GM10266 (cell line): ENCODE results near the gene COX4I1.

ENCODE experiments used
- DNase-seq: peaks from one replicate; pipeline ENCODE4 v3.0.0; 2012; ENCODE audit errors: extremely low spot score
- CTCF ChIP-seq: IDR thresholded peaks from 2 replicates; pipeline ENCODE4 v1.5.1; 2012; ENCODE audit warnings: mild to moderate bottlenecking, low read depth; ENCODE audit not compliant: control insufficient read depth, insufficient read depth; ENCODE audit errors: missing control alignments

The COX4I1 gene

DNA sequence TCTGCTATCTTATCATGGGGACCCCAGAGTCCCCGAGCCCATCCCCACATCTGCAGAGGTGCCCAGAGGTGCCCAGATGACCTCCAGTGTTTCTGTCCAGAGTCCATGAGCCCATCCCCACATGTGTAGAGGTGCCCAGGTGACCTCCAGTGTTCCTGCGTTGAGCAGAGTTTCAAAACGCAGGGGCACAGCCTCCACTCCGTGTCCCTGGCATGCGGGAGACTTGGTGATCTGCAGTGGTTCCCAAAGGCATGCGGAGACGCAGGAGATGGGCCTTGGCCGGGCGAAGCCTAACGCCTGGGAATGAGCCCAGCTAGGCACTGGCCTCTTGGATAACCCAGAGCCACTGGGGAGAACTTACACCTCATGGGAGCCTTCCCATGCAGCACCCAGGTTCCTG lies 41.3 kb downstream of the COX4I1 start:
- TF ChIP-seq CTCF, result no peak
- DNase-seq, result no peak

- no peak for TF ChIP-seq CTCF
- DNase-seq, result no peak
Observed at GRCh38 chr16:85842435-85842834, 42.9 kb downstream of the COX4I1 start.

DNA sequence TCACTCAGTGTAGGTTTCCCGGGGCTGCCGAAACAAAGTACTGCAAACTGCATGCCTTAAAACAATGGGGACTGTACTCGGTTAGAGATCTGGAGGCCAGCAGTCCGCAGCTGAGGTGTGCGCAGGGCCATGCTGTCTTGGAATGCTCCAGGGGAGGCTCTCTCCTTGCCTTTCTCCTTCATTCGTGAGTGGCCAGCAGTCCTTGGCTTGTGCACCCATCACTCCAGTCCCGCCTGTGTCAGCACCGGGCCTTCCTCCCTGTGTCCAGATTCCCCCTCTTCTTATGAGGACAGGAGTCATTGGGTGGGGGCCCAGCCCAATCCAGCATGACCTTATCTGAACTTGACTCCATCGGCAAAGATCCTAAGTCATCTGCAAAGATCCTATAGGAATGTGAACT lies 43.4 kb downstream of the COX4I1 start:
- no peak for DNase-seq
- no peak for TF ChIP-seq CTCF

DNA sequence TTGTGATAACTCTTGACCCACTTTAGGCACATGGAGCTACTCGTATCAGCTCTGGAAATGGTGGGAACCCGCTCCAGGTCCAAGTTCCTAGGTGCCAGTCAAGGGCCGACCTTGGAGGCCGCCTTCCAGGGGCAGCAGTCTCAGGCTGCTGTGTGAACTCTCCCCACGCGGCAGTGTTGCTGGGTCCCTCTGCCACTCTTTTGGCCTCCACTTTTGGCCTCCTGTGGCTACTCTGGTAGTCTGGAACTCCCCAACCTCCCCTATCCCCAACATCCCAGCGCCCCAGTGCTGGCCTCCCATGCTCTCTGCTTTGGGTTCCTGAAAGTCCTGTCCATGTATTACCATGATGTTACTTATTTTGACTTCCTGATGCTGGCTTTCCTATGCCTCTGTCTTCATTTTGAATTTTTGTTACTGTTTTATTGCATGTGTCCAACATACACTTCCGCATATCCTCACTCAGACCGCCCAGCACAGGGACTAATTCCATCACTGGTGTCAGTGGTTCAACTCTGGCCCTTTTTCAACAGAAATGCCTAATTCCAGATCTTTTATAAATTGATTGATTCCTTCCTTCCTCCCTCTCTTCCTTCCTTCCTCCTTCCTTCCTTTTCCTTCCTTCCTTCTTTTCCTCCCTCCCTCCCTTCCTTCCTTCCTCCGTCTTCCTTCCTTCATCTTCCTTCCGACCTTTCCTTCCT lies 44.1 kb downstream of the COX4I1 start:
- no peak for TF ChIP-seq CTCF
- DNase-seq, result no peak

DNA sequence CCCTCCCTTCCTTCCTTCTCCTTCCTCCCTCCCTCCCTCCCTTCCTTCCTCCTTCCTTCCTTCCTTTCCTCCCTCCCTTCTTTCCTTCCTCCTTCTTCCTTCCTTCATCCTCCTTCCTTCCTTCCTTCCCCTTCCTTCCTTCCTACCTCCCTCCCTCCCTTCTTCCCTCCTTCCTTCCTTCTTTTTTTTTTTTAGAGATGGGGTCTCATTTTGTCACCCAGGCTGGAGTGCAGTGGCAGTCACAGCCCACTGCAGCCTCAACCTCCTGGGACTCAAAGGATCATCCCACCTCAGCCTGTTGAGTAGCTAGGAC lies 44.6 kb downstream of the COX4I1 start:
- DNase-seq, result no peak
- no peak for TF ChIP-seq CTCF

GRCh38 chr16:85844786-85845185 lies 45.3 kb downstream of the COX4I1 start:
- no peak for DNase-seq
- TF ChIP-seq CTCF, result no peak

- no peak for TF ChIP-seq CTCF
Observed at GRCh38 chr16:85845266-85845665, 45.8 kb downstream of the COX4I1 start.

More at GRCh38 chr16:85845266-85845665, 45.8 kb downstream of the COX4I1 start:
- DNase-seq, result no peak
